ENCODE results near the gene ITGA2.

DNA sequence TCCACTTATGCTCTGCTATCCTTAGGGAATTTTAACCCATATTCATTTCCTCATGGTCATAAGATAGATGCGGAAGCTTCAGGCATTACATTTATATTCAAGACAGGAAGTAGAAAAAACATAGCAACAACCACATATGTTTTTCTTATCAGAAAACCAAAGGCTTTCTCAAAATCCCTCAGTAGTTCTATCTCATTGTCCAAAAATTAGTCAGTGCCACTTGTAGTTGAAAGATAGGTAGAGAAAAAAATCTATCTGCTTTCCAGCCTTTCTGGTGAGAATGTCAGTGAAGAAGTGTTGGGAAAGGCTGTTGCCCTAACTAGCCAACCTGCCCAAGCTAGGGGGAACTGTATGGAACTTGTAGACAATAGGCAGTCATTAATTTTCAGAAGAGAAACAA is 143.9 kb downstream of the ITGA2 start:
- TF ChIP-seq EZH2phosphoT487 (conservative IDR thresholded peaks at IDR 0.05; ENCODE audit: low read length), result no peak
- TF ChIP-seq, protein P1, sequence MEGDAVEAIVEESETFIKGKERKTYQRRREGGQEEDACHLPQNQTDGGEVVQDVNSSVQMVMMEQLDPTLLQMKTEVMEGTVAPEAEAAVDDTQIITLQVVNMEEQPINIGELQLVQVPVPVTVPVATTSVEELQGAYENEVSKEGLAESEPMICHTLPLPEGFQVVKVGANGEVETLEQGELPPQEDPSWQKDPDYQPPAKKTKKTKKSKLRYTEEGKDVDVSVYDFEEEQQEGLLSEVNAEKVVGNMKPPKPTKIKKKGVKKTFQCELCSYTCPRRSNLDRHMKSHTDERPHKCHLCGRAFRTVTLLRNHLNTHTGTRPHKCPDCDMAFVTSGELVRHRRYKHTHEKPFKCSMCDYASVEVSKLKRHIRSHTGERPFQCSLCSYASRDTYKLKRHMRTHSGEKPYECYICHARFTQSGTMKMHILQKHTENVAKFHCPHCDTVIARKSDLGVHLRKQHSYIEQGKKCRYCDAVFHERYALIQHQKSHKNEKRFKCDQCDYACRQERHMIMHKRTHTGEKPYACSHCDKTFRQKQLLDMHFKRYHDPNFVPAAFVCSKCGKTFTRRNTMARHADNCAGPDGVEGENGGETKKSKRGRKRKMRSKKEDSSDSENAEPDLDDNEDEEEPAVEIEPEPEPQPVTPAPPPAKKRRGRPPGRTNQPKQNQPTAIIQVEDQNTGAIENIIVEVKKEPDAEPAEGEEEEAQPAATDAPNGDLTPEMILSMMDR (IDR thresholded peaks at IDR 0.05; ENCODE audit: insufficient read depth, low read length, poor library complexity, severe bottlenecking), result no peak
